K562 (cell line): ENCODE measurements around the gene ACLY. TPM values are rescaled to one million over a fixed set of nuclear protein-coding genes. Genes with fewer than 3 reads are reported as not detected.
A peak's percentile ranks its signal among the peaks of the same experiment; 100 is the strongest.

ENCODE experiments used
- CUX1 ChIP-seq: fragments of 200-800 bp; sonication (Bioruptor generic); IDR thresholded peaks from 2 replicates; pipeline ENCODE4 v1.6.1; 2016; ENCODE audit warnings: missing genetic modification characterization, missing compliant biosample characterization
- E2F1 ChIP-seq: sonication (generic); formaldehyde crosslinking; IDR thresholded peaks from 2 replicates; pipeline ENCODE4 v1.8.1; 2023; ENCODE audit warnings: mild to moderate bottlenecking, missing genetic modification reagents, moderate library complexity
- GABPB2 ChIP-seq: fragments of 250-450 bp; sonication (Bioruptor Pico); conservative IDR thresholded peaks from 2 replicates; pipeline ENCODE4 v1.5.1; 2021; ENCODE audit warnings: mild to moderate bottlenecking
- ILK ChIP-seq: fragments of 450-650 bp; IDR thresholded peaks from 2 replicates; pipeline ENCODE4 v1.6.1; 2016; ENCODE audit warnings: missing genetic modification characterization, low read depth, mild to moderate bottlenecking, missing compliant biosample characterization, moderate library complexity, borderline replicate concordance
- MAZ ChIP-seq, 2 experiments: fragments of 450-650 bp in 1 of 2; sonication (generic) in 1 of 2; formaldehyde crosslinking; IDR thresholded peaks in 1 of 2; conservative IDR thresholded peaks in 1 of 2; 2 replicates each; pipeline versions ENCODE4 v1.4.0 to v1.5.0; 2020; ENCODE audit warnings: mild to moderate bottlenecking in 1 of 2, missing genetic modification reagents in 1 of 2
- SMARCA4 ChIP-seq: fragments of 450-650 bp; IDR thresholded peaks from 2 replicates; pipeline ENCODE4 v1.6.1; 2016
- SRSF3 ChIP-seq: fragments of 200-400 bp; formaldehyde crosslinking; IDR thresholded peaks from 2 replicates; pipeline ENCODE4 v1.6.1; 2016; ENCODE audit warnings: mild to moderate bottlenecking, low read length, moderate library complexity; ENCODE audit not compliant: insufficient read depth
- SUPT5H ChIP-seq: fragments of 450-650 bp; IDR thresholded peaks from 2 replicates; pipeline ENCODE4 v1.6.1; 2016
- ZBTB40 ChIP-seq, 2 experiments: fragments of 450-650 bp in 1 of 2; sonication (generic) in 1 of 2; formaldehyde crosslinking in 1 of 2; IDR thresholded peaks; 2 replicates each; pipeline versions ENCODE4 v1.7.1 to v1.9.0; 2016 to 2022; ENCODE audit warnings: inconsistent platforms in 1 of 2, mild to moderate bottlenecking in 1 of 2, missing genetic modification reagents in 1 of 2
- ZNF444 ChIP-seq: fragments of 250-450 bp; sonication (Bioruptor Pico); IDR thresholded peaks from 2 replicates; pipeline ENCODE4 v1.4.0; 2020; ENCODE audit warnings: mild to moderate bottlenecking, moderate library complexity
- polyA plus RNA-seq, 8 experiments: library from polyadenylated mRNA; depleted of rRNA in 4 of 8; stranded (reverse) in 5 of 8; unstranded in 3 of 8; fragments of >200 nt; fragmentation: Nextera tagmentation in 2 of 8; fragmentation: Illumina TruSeq in 1 of 8; extraction: Ambion mirVana in 2 of 8; extraction: Trizol in 1 of 8; gene quantifications; 2 replicates each; pipeline versions ENCODE4 v1.2.1 to v1.2.3, GENCODE V29; 2011 to 2014; ENCODE audit warnings: inconsistent platforms in 1 of 8, missing spikeins in 1 of 8
- total RNA-seq, 7 experiments: library from RNA; depleted of rRNA in 6 of 7; stranded (reverse); fragments of >200 nt in 6 of 7; fragmentation: Illumina TruSeq in 2 of 7; extraction: Trizol in 2 of 7; gene quantifications; 2 replicates each; pipeline versions ENCODE4 v1.2.1 to v1.2.3, GENCODE V29; 2011 to 2021; ENCODE audit warnings: low replicate concordance in 1 of 7

Gene ACLY
- total and polyA plus RNA-seq, 9 of the 15 experiments (the other 6 are each of a cell fraction or from before 2014, with no cell fraction given), result 42.9 to 280 (median 125) TPM

- TF ChIP-seq ZBTB40 (IDR thresholded peaks at IDR 0.05), result peak; percentile 43; the same call in 1 of the 2 replicates
- TF ChIP-seq ZBTB40 (CRISPR knock-in tag; IDR thresholded peaks at IDR 0.05), result no peak
- peak; percentile 86 for TF ChIP-seq SUPT5H
- no peak for TF ChIP-seq ZNF444
- no peak for TF ChIP-seq SRSF3
- 0 out of 2 replicates have a peak, but pooled peaks have one; percentile 11 for TF ChIP-seq SMARCA4
- TF ChIP-seq E2F1 (CRISPR knock-in tag), result no peak
- TF ChIP-seq MAZ (CRISPR knock-in tag; conservative IDR thresholded peaks at IDR 0.05 in 1 of 2, IDR thresholded peaks at IDR 0.05 in 1 of 2), result no peak; a peak in 1 of 4 replicates
- no peak for TF ChIP-seq CUX1 (CRISPR knock-in tag)
- TF ChIP-seq GABPB2 (CRISPR knock-in tag), result no peak
- TF ChIP-seq ILK (tag), result no peak
Measured at GRCh38 chr17:41918314-41919164, at the start of gene ACLY (continued).
